ENCODE results near the gene ADGRG4. TPM values are rescaled to one million over a fixed set of nuclear protein-coding genes. Genes with fewer than 3 reads are reported as not detected.

ADGRG4 gene, protein sequence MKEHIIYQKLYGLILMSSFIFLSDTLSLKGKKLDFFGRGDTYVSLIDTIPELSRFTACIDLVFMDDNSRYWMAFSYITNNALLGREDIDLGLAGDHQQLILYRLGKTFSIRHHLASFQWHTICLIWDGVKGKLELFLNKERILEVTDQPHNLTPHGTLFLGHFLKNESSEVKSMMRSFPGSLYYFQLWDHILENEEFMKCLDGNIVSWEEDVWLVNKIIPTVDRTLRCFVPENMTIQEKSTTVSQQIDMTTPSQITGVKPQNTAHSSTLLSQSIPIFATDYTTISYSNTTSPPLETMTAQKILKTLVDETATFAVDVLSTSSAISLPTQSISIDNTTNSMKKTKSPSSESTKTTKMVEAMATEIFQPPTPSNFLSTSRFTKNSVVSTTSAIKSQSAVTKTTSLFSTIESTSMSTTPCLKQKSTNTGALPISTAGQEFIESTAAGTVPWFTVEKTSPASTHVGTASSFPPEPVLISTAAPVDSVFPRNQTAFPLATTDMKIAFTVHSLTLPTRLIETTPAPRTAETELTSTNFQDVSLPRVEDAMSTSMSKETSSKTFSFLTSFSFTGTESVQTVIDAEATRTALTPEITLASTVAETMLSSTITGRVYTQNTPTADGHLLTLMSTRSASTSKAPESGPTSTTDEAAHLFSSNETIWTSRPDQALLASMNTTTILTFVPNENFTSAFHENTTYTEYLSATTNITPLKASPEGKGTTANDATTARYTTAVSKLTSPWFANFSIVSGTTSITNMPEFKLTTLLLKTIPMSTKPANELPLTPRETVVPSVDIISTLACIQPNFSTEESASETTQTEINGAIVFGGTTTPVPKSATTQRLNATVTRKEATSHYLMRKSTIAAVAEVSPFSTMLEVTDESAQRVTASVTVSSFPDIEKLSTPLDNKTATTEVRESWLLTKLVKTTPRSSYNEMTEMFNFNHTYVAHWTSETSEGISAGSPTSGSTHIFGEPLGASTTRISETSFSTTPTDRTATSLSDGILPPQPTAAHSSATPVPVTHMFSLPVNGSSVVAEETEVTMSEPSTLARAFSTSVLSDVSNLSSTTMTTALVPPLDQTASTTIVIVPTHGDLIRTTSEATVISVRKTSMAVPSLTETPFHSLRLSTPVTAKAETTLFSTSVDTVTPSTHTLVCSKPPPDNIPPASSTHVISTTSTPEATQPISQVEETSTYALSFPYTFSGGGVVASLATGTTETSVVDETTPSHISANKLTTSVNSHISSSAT (N-terminal part only)
- not detected in 2 replicates for total RNA-seq

DNA sequence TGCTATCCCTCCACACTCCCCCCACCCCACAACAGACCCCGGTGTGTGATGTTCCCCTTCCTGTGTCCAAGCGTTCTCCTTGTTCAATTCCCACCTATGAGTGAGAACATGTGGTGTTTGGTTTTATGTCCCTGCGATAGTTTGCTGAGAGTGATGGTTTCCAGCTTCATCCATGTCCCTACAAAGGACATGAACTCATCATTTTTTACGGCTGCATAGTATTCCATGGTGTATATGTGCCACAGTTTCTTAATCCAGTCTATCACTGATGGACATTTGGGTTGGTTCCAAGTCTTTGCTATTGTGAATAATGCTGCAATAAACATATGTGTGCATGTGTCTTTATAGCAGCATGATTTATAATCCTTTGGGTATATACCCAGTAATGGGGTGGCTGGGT is at the start of gene ADGRG4:
Gene ADGRG4, plus strand, starts transcription at position 243 of the 400 bp plus-strand sequence. CDS start 7,815 bp downstream, outside the sequence.

DNA sequence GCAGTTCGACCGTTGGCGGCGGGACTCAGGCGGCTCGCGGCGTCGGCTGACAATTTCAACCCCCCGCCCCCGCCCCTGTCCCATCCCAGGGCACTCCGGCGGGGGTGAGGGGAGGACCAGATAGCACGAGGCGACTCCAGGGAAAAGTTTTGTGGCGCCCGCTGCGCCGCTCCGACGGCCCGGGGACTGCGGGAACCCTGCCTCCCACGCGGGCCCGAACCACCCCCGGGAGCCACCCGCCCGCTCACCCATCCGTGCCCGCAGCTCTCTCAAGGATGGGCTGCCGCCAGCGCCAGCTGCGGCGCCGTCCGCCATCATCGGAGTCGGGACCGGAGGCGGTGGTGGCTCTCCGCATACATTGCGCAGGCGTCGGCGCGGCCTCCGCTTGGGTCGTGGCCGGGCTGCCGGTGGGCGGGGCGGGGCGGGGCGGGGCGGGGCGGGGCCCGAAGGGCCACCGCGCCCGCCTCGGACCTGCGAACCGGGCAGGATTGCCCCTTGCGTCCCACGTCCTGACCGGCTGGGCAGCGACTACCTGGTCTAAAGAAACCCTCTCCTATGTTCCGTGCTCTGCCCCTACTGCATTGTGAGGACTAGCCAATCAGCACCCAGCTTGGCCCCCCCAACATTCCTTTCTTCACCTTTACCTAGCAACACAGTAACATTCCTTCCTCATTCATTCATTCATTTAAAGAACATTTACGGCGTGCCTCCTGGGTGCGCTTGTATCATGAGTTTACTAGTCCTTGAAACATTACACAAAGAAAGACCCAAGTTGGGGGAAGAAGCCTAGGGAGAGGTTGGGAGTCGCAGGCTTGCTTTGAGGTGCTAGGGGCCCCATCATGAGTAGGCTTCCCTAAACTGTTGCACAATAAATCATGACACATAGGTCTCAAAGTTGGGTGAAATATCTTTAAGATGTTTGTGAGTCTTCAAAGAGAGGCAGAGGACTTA is 49.4 kb upstream of the ADGRG4 start, which contains the start of gene MAP7D3:
Gene MAP7D3, minus strand, starts transcription at position 360 of the 951 bp plus-strand sequence. Its CDS starts 42 bp downstream, at position 318.

Other genes with a start within 250 kb of the ADGRG4 start
- gene FHL1, start 153.4 kb upstream of the ADGRG4 start, total RNA-seq = 43.9 and 46.5 TPM in 2 replicates
- gene MAP7D3, start 49.6 kb upstream of the ADGRG4 start, total RNA-seq = 3.2 and 6.5 TPM in 2 replicates
- not detected in 2 replicates for gene BRS3, start 187.0 kb downstream of the ADGRG4 start, total RNA-seq
- 30.8 and 35.8 TPM in 2 replicates for gene HTATSF1, start 196.6 kb downstream of the ADGRG4 start, total RNA-seq
- gene VGLL1, start 231.3 kb downstream of the ADGRG4 start, total RNA-seq = 0.43 and 1.4 TPM in 2 replicates